Fibroblast of lung (primary cell): Measurements from ENCODE around the gene BID. TPM values are rescaled to one million over a fixed set of nuclear protein-coding genes. Genes with fewer than 3 reads are reported as not detected.

Experiments
- DNase-seq, 2 donors: peaks; one replicate each; pipeline versions ENCODE4 v3.0.0 to v3.0.0-alpha.2; 2010; ENCODE audit warnings: low read depth in 2 of 2
- H2AFZ ChIP-seq: 2 replicates; pipeline ENCODE4 v1.5.1; 2012; ENCODE audit warnings: low read length, control low read depth, inconsistent platforms
- H3K27ac ChIP-seq: 2 replicates; pipeline ENCODE4 v1.5.1; 2011; ENCODE audit warnings: low read length, control low read depth; ENCODE audit not compliant: insufficient read depth
- H3K27me3 ChIP-seq: 2 replicates; pipeline ENCODE4 v1.5.1; 2011; ENCODE audit warnings: mild to moderate bottlenecking, low read length; ENCODE audit not compliant: control insufficient read depth, insufficient read depth
- H3K36me3 ChIP-seq: 2 replicates; pipeline ENCODE4 v1.5.1; 2011; ENCODE audit warnings: low read length; ENCODE audit not compliant: control insufficient read depth, insufficient read depth
- H3K4me1 ChIP-seq: 2 replicates; pipeline ENCODE4 v1.5.1; 2011; ENCODE audit warnings: low read length; ENCODE audit not compliant: control insufficient read depth, insufficient read depth; ENCODE audit errors: extremely low read depth
- H3K4me2 ChIP-seq: 2 replicates; pipeline ENCODE4 v1.5.1; 2011; ENCODE audit warnings: low read length, control low read depth; ENCODE audit not compliant: insufficient read depth; ENCODE audit errors: extremely low read depth
- H3K4me3 ChIP-seq, 4 experiments: fragments of 200-600 bp in 1 of 4; sonication (generic) in 1 of 4; replicated peaks in 1 of 4; 2 replicates each; pipeline ENCODE4 v1.5.1; 2011 to 2016; ENCODE audit warnings: low read length in 4 of 4, low read depth in 3 of 4, mild to moderate bottlenecking in 3 of 4, control low read depth in 2 of 4, inconsistent platforms in 1 of 4, mixed read lengths in 1 of 4; ENCODE audit not compliant: insufficient read depth in 1 of 4; ENCODE audit errors: control extremely low read depth in 1 of 4
- H3K79me2 ChIP-seq: 2 replicates; pipeline ENCODE4 v1.5.1; 2012; ENCODE audit warnings: mild to moderate bottlenecking, low read length, inconsistent platforms; ENCODE audit not compliant: control insufficient read depth, insufficient read depth
- H3K9ac ChIP-seq: 2 replicates; pipeline ENCODE4 v1.5.1; 2011; ENCODE audit warnings: mild to moderate bottlenecking, low read length, control low read depth; ENCODE audit not compliant: insufficient read depth
- H3K9me3 ChIP-seq: 2 replicates; pipeline ENCODE4 v1.5.1; 2012; ENCODE audit warnings: low read depth, low read length; ENCODE audit not compliant: control insufficient read depth, insufficient read depth
- H4K20me1 ChIP-seq: 2 replicates; pipeline ENCODE4 v1.5.1; 2011; ENCODE audit warnings: low read length; ENCODE audit not compliant: control insufficient read depth, insufficient read depth; ENCODE audit errors: extremely low read depth
- EZH2 ChIP-seq: IDR thresholded peaks from 2 replicates; pipeline ENCODE4 v1.5.1; 2012; ENCODE audit warnings: low read length, control low read depth, mild to moderate bottlenecking; ENCODE audit errors: missing control alignments
- polyA plus RNA-seq, 2 donors: library from polyadenylated mRNA; depleted of rRNA in 1 of 2; stranded (reverse) in 1 of 2; unstranded in 1 of 2; fragments of >200 nt; gene quantifications; 2 replicates each; pipeline ENCODE4 v1.2.1, GENCODE V29; 2011 to 2012; ENCODE audit warnings: missing spikeins in 1 of 2
- total RNA-seq: library from RNA; depleted of rRNA; stranded (reverse); fragments of >200 nt; gene quantifications from 2 replicates; pipeline ENCODE4 v1.2.1, GENCODE V29; 2014
- TF ChIP-seq, protein P1 (sequence below), 2 donors: IDR thresholded peaks in 1 of 2; conservative IDR thresholded peaks in 1 of 2; 1 replicate in 1 of 2; 2 replicates in 1 of 2; pipeline ENCODE4 v1.5.1; 2011 to 2012; ENCODE audit warnings: low read length in 2 of 2, control low read depth in 1 of 2, inconsistent platforms in 1 of 2, low read depth in 1 of 2, mild to moderate bottlenecking in 1 of 2

Gene BID
- total and polyA plus RNA-seq, 2 donors (not counting 1 experiment from before 2014, with no cell fraction given), result 13.4 to 23.4 TPM

- H3K9ac ChIP-seq, result no peak overlapping the region
- TF ChIP-seq EZH2, result no peak
- TF ChIP-seq, protein P1, sequence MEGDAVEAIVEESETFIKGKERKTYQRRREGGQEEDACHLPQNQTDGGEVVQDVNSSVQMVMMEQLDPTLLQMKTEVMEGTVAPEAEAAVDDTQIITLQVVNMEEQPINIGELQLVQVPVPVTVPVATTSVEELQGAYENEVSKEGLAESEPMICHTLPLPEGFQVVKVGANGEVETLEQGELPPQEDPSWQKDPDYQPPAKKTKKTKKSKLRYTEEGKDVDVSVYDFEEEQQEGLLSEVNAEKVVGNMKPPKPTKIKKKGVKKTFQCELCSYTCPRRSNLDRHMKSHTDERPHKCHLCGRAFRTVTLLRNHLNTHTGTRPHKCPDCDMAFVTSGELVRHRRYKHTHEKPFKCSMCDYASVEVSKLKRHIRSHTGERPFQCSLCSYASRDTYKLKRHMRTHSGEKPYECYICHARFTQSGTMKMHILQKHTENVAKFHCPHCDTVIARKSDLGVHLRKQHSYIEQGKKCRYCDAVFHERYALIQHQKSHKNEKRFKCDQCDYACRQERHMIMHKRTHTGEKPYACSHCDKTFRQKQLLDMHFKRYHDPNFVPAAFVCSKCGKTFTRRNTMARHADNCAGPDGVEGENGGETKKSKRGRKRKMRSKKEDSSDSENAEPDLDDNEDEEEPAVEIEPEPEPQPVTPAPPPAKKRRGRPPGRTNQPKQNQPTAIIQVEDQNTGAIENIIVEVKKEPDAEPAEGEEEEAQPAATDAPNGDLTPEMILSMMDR (conservative IDR thresholded peaks at IDR 0.05 in 1 of 2, IDR thresholded peaks at IDR 0.05 in 1 of 2; ENCODE audit: low read depth in 1 of 2, low read length in 2 of 2), result no peak
- H3K27me3 ChIP-seq, result no peaks in the 10 kb centered on the region
- no peaks in the 10 kb centered on the region for H3K79me2 ChIP-seq
- no peak overlapping the region for H3K4me2 ChIP-seq
- peaks cover 1% of the 10 kb centered on the region for H3K36me3 ChIP-seq
- H3K4me1 ChIP-seq, result no peaks in the 10 kb centered on the region
- no peak overlapping the region for H3K4me3 ChIP-seq
- H2AFZ ChIP-seq, result no peak overlapping the region
- no peak for DNase-seq
- no peaks in the 10 kb centered on the region for H3K9me3 ChIP-seq
- H4K20me1 ChIP-seq, result no peaks in the 10 kb centered on the region
- no peak overlapping the region for H3K27ac ChIP-seq
Observed at GRCh38 chr22:17789379-17790200, 15.3 kb upstream of the BID start.

DNA sequence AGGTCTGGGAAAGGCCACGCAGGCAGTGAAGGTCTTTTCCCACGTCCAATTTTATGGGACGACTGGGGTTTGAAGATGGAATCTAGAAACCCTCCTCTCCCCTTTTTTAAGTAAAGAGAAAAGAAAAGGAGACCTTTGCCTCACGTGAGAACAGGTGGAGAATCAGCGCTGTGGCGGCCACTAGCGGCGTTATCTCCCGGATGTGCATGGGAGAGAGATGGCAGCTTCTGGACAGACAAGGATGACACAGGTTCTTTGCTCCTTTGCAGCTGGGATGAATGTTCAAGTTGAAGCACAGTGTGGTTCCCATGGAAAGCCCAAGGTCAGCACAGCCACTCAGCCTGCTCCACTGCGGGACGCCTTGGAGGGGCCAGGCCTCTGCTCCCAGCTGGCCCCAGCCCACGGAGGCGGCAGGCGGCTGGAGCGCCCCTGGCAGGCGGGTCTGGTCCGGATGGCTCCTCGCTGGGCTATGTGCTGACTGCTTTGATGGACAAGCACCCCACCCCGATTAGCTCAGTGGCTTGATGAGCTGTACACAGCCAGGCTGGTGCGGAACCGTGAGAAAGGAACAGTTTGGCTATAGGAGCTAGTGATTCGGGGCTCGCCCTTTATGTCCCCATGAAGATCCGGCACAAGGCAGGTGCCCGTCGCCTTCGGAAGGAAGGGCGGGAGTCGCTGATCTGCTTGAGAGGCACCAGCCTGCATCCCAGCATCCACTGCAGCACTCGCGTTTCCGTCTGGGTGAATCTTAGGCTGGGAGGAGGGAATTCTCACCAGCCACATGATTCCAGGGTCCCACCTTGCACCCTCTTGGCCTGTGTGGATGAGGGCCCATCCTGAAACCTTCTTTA lies 14.5 kb upstream of the BID start:
- Histone ChIP-seq H3K9ac (no peak overlapping the region), H3K4me3 (no peak overlapping the region)
- no peak for DNase-seq

More for the DNA sequence above, 14.5 kb upstream of the BID start:
- TF ChIP-seq, protein P1 (conservative IDR thresholded peaks at IDR 0.05 in 1 of 2, IDR thresholded peaks at IDR 0.05 in 1 of 2; ENCODE audit: low read depth in 1 of 2, low read length in 2 of 2), result no peak
- TF ChIP-seq EZH2, result no peak
- H3K9me3 ChIP-seq, result no peaks in the 10 kb centered on the region
- no peaks in the 10 kb centered on the region for H3K4me1 ChIP-seq
- no peaks in the 10 kb centered on the region for H3K27me3 ChIP-seq
- no peak overlapping the region for H2AFZ ChIP-seq
- H3K27ac ChIP-seq, result no peak overlapping the region
- H3K36me3 ChIP-seq, result peaks cover 1% of the 10 kb centered on the region
- H3K4me2 ChIP-seq, result no peak overlapping the region
- no peaks in the 10 kb centered on the region for H3K79me2 ChIP-seq
- H4K20me1 ChIP-seq, result no peaks in the 10 kb centered on the region
